Medulla oblongata (tissue), 1 donor: ENCODE data around the gene SEC24B.
A peak's percentile ranks its signal among the peaks of the same experiment; 100 is the strongest.

Experiments used
- DNase-seq: peaks from one replicate; pipeline ENCODE4 v3.0.0-alpha.2; 2015; ENCODE audit errors: extremely low spot score

Gene SEC24B

GRCh38 chr4:109433205-109434006 lies at the start of gene SEC24B:
TSS of gene SEC24B (plus strand) at chr4:109433815. CDS start at chr4:109433870, 55 bp downstream.
- peak; percentile 85 for DNase-seq

DNA sequence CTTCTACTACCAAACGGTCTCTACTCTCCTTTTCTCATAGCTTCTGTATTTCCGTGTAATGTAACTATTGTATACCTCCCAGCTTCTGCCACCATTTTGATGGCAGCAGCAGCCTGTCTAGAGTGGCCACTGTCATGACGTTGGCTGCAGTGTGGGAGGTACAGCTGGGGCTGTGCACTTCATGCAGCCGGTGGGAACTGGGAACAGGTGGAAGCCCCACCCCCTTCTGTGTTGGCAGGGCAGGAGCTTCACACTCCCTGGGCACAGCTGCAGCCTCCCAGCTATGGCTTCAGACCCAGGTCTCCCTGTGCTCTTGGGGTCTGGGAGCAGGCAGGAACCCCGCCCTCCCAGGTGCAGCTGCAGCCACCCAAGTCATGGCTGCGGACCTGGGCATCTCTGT lies 49.8 kb upstream of the SEC24B start:
- DNase-seq, result no peak

DNA sequence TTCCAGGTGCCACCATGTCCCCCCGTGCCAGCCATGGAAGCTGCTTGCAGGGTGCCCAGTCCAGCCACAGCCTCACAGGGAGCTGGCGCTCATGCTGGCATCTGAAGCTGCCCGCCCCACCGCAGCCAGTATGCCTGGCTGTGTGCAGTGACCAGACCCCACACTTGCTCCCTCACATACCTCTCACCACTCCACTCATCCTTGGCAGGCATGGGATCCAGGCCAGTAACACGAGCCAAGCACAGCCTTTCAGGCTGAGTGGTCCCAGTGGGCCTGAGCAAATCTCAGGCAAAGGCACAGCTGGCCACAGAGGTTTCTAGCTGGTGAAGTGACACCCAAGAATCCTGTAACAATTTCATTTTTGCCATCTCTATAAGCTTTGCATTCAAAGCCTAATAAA lies 48.4 kb upstream of the SEC24B start:
- no peak for DNase-seq

- DNase-seq, result no peak
Observed at GRCh38 chr4:109389369-109390114, 44.1 kb upstream of the SEC24B start.

DNA sequence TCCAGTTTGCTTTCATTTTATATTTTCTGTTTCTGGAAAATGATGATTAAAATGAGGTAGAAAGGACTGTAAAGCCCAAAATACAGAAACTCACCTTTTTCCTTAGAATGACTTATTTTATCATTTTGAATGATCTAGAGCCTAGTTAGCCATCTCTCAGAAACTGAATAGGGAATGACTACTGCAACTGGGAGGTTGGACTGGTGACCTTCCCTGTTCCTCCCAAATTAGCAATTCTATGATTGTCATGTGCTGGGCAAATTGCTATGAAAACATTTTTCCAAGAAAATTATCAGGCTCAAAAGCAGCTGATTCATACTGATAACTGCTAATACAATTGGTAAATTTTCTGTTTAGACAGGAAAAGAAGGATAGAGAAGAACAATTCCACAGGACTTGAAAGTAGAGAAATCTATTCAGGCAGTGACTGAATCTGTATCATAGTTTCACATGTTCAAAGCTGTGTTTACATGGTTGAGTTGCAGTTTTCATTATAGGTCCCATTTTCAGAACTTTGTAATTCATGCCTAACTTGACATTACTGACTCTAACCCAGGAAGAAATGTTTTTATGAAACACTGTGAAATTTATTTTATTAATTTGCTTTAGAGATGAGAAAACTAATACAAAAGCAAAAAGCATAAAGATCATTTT lies 43.4 kb upstream of the SEC24B start:
- DNase-seq, result no peak

DNA sequence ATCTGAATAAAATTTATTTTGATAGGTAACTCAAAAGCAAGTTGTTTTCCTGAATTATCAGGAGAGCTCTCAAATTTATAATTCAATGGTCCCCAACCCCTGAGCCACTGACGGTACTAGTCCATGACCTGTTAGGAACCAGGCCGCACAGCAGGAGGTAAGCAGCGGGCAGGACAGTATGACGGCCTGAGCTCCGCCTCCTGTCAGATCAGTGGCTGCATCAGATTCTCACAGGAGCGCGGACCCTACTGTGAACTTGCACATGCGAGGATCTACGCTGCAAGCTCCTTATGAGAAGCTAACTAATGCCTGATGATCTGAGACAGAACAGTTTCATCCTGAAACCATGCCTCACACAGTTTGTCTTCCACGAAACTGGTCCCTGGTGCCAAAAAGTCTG lies 37.9 kb upstream of the SEC24B start:
- DNase-seq, result no peak

GRCh38 chr4:109398928-109399327 lies 34.7 kb upstream of the SEC24B start:
- DNase-seq, result no peak

GRCh38 chr4:109406337-109406931 lies 27.2 kb upstream of the SEC24B start:
- peak; percentile 72 for DNase-seq

GRCh38 chr4:109407027-109407737 lies 26.4 kb upstream of the SEC24B start:
- DNase-seq, result no peak

GRCh38 chr4:109408711-109409110 lies 24.9 kb upstream of the SEC24B start:
- DNase-seq, result no peak

GRCh38 chr4:109410226-109410625 lies 23.4 kb upstream of the SEC24B start:
- DNase-seq, result no peak

DNA sequence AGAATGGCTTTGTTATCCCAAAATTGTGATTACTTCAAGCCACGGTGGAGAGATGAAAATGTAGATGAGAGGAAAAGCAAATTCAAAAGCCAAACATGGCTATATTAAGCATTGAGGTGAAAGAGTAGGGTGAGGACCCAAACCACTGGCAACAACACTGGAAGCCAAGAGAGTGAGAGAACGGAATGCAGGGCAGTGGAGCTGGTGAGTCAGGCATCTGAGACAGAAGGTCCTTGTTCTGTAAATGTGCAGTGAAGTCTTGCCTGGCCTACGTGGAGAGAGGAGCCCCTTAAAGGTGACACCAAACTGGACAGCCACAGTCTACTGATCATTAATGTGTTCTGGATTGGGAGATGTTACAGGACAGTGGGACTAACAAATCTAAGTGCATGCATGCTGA lies 22.8 kb upstream of the SEC24B start:
- DNase-seq, result no peak

- peak; percentile 55 for DNase-seq
Observed at GRCh38 chr4:109411964-109412363, 21.7 kb upstream of the SEC24B start.

- no peak for DNase-seq
Observed at GRCh38 chr4:109412776-109413175, 20.8 kb upstream of the SEC24B start.

GRCh38 chr4:109414938-109415337 lies 18.7 kb upstream of the SEC24B start:
- DNase-seq, result no peak

- DNase-seq, result no peak
Observed at GRCh38 chr4:109418588-109418987, 15.0 kb upstream of the SEC24B start.

GRCh38 chr4:109419679-109420078 lies 13.9 kb upstream of the SEC24B start:
- no peak for DNase-seq

GRCh38 chr4:109424093-109424841 lies 9.3 kb upstream of the SEC24B start:
- no peak for DNase-seq

DNA sequence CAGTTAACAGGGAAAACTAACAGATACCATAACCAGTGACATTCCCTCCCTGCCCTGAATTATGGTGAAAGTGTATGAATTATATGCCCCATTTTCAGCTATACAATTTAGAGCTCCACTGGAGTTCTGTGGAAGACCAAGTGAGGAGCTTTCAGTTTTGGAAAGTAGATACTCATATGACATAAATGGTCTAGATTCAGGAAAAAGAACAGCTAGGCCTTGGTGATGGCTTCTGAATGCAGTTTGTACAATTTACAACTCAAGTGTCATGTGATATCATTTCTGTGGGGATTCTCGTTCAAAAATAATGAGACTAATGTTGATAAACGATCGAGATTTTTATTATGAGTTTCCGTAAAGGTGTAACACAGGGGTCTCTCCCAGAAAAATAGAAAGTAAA lies 8.2 kb upstream of the SEC24B start:
- no peak for DNase-seq

GRCh38 chr4:109429545-109429944 lies 4.1 kb upstream of the SEC24B start:
- no peak for DNase-seq

- no peak for DNase-seq
Observed at GRCh38 chr4:109432203-109432602, 1.4 kb upstream of the SEC24B start.
